Endothelial cell (in vitro differentiated cells): ENCODE measurements around the gene IRF9. TPM values are rescaled to one million over a fixed set of nuclear protein-coding genes. Genes with fewer than 3 reads are reported as not detected.
A peak's percentile ranks its signal among the peaks of the same experiment; 100 is the strongest.

ENCODE experiments used
- DNase-seq: peaks from one replicate; pipeline ENCODE4 v3.0.0; 2021; ENCODE audit warnings: low spot score
- H3K27ac Mint-ChIP-seq: one replicate; pipeline ENCODE4 v1.8.0; 2021; ENCODE audit warnings: mixed read lengths, inconsistent platforms; ENCODE audit not compliant: unreplicated experiment
- H3K27me3 Mint-ChIP-seq: one replicate; pipeline ENCODE4 v1.8.0; 2021; ENCODE audit warnings: mild to moderate bottlenecking, moderate library complexity, mixed read lengths, inconsistent platforms; ENCODE audit not compliant: unreplicated experiment
- H3K36me3 Mint-ChIP-seq: one replicate; pipeline ENCODE4 v1.8.0; 2021; ENCODE audit warnings: mild to moderate bottlenecking, low read depth, mixed read lengths, inconsistent platforms; ENCODE audit not compliant: unreplicated experiment
- H3K4me1 Mint-ChIP-seq: one replicate; pipeline ENCODE4 v1.8.0; 2021; ENCODE audit warnings: mild to moderate bottlenecking, mixed read lengths, inconsistent platforms; ENCODE audit not compliant: unreplicated experiment
- H3K4me3 Mint-ChIP-seq: one replicate; pipeline ENCODE4 v1.8.0; 2021; ENCODE audit warnings: mild to moderate bottlenecking, mixed read lengths, inconsistent platforms; ENCODE audit not compliant: unreplicated experiment
- H3K9me3 Mint-ChIP-seq: one replicate; pipeline ENCODE4 v1.8.0; 2021; ENCODE audit warnings: mixed read lengths, inconsistent platforms; ENCODE audit not compliant: unreplicated experiment
- total RNA-seq: library from RNA; stranded (reverse); fragmentation: NEBNext Ultra II Directional; extraction: Animal tissue kit (Norgen Biotek cat#: 25700); gene quantifications from one replicate; pipeline ENCODE4 v1.2.1, GENCODE V29; 2021; ENCODE audit not compliant: unreplicated experiment
- TF ChIP-seq, protein P1 (sequence below): fragments of 200-600 bp; sonication (generic); IDR thresholded peaks from one replicate; pipeline ENCODE4 v1.5.0; 2021; ENCODE audit warnings: antibody characterized with exemption; ENCODE audit not compliant: unreplicated experiment

The IRF9 gene
- total RNA-seq, 1 donor from 2014 or later: 25.7 TPM

DNA sequence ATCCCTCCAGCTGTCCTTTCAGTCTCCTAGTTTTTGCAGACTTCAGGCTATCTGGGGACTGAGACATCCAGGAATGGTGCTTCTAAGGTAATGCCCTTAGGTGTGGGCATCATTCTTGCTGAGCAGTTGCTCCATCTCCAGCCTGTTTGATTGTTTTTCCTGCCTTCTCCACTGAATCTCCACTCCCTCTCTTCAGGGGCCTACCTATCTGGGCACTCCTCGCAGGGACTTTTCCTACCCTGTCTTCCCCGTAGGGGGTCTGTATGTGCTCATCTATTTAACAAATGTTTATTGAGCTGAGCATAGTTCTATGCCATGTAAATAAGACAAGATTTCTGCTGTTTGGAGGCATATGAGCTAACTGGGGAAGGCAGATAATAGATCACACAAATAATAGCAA, 28.1 kb upstream of the IRF9 start:
- no peak for DNase-seq
- H3K27ac Mint-ChIP-seq: no peak overlapping the region
- H3K27me3 Mint-ChIP-seq: peaks cover 11% of the 10 kb centered on the region
- H3K4me1 Mint-ChIP-seq: peaks cover 26% of the 10 kb centered on the region
- H3K36me3 Mint-ChIP-seq: peaks cover 6% of the 10 kb centered on the region
- H3K9me3 Mint-ChIP-seq: no peaks in the 10 kb centered on the region
- TF ChIP-seq, protein P1, sequence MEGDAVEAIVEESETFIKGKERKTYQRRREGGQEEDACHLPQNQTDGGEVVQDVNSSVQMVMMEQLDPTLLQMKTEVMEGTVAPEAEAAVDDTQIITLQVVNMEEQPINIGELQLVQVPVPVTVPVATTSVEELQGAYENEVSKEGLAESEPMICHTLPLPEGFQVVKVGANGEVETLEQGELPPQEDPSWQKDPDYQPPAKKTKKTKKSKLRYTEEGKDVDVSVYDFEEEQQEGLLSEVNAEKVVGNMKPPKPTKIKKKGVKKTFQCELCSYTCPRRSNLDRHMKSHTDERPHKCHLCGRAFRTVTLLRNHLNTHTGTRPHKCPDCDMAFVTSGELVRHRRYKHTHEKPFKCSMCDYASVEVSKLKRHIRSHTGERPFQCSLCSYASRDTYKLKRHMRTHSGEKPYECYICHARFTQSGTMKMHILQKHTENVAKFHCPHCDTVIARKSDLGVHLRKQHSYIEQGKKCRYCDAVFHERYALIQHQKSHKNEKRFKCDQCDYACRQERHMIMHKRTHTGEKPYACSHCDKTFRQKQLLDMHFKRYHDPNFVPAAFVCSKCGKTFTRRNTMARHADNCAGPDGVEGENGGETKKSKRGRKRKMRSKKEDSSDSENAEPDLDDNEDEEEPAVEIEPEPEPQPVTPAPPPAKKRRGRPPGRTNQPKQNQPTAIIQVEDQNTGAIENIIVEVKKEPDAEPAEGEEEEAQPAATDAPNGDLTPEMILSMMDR: no peak
- no peak overlapping the region for H3K4me3 Mint-ChIP-seq

DNA sequence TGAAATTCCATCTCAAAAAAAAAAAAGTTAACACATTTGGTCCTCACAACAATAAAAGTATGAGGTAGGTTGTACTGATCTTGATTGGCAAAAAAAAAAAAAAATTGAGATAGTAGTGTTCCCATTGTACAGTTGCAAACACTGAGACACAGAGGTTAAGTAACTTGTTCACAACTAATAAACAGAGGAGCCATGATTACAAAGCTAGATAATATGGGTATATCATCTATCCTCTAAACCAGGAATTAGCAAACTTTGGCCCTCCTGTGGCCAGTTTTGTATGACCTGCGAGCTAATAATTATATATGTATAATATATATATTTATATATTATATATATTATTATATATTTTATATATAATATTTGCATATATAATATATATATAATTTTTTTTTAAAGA, 27.3 kb upstream of the IRF9 start:
- TF ChIP-seq, protein P1: no peak
- Mint-ChIP-seq H3K27ac (no peak overlapping the region), H3K27me3 (peaks cover 13% of the 10 kb centered on the region), H3K9me3 (no peaks in the 10 kb centered on the region), H3K4me1 (peaks cover 26% of the 10 kb centered on the region), H3K4me3 (no peak overlapping the region), H3K36me3 (peaks cover 6% of the 10 kb centered on the region)
- DNase-seq: no peak

GRCh38 chr14:24135584-24135833, 25.6 kb upstream of the IRF9 start:
- no peak for DNase-seq
- peaks cover 36% of the 10 kb centered on the region for H3K4me1 Mint-ChIP-seq
- TF ChIP-seq, protein P1: no peak
- peak overlapping the region; percentile 97 for H3K4me3 Mint-ChIP-seq
- H3K27ac Mint-ChIP-seq: peak overlapping the region; percentile 83
- H3K27me3 Mint-ChIP-seq: peaks cover 14% of the 10 kb centered on the region
- peaks cover 18% of the 10 kb centered on the region for H3K36me3 Mint-ChIP-seq
- H3K9me3 Mint-ChIP-seq: no peaks in the 10 kb centered on the region

DNA sequence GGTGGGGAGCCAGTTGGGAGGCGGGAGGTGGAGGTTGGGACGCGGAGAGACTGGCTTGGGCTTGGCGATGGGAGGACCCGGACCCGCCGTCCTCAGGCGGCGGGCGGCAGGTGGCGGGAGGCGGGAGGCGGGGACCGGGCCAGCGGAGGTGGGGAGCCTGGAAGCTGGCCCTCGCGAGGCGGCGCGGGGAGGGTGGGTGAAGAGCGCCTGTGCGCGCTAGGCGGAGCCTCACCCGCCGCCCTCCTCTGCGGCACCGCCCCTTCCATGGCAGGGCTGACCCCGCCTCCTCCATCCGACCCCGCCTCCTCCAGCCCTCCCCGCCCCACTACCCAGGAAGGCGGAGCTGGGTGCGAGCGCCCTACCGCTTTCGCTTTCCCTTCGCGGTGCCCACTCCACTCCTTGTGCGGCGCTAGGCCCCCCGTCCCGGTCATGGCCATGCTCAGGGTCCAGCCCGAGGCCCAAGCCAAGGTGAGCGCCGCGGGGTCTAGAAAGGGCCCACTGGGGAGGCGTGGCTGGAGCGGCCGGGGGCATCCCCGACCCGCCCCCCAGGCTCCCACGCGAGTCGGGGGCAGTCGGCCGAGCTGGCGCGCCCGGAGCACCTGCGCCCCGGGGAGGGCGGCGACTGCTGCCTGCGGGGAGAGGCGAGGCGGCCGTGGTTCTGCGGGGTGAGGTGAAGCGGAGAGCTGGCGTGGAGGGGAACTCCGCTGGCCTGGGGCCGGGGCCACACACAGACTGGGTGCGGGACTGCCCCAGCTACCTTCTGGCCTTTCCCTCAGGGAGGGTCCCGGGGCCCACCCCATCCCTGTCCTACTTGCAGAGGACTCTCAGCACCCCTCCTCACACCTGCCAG, 25.0 kb upstream of the IRF9 start, which contains the start of gene PSME1:
TSS of gene PSME1 (plus strand) at position 361 of the 850 bp plus-strand sequence. CDS start at position 430, 69 bp downstream.
- DNase-seq: peak; percentile 83
- Mint-ChIP-seq H3K36me3 (peaks cover 18% of the 10 kb centered on the region), H3K4me3 (peak within 1 kb of the TSS; percentile 97), H3K9me3 (no peaks in the 10 kb centered on the region), H3K27ac (peak within 1 kb of the TSS; percentile 84), H3K4me1 (peaks cover 32% of the 10 kb centered on the region), H3K27me3 (peaks cover 14% of the 10 kb centered on the region)
- TF ChIP-seq, protein P1: no peak
